ENCODE data around the gene DCBLD2.
"Not testable (repeated sequence)": the region's sequence is repeated elsewhere in the genome, so short reads cannot be mapped to it uniquely, and the experiment has no call there.

DCBLD2 gene

GRCh38 chr3:98890965-98891910 is 10.3 kb downstream of the DCBLD2 start:
- no peak for DNase-seq

GRCh38 chr3:98890181-98890835 is 11.2 kb downstream of the DCBLD2 start:
- no peak for DNase-seq

- DNase-seq: no peak
Measured at GRCh38 chr3:98887684-98888083, 13.8 kb downstream of the DCBLD2 start.

- DNase-seq: no peak
Measured at GRCh38 chr3:98886525-98886924, 15.0 kb downstream of the DCBLD2 start.

- no peak for DNase-seq
Measured at GRCh38 chr3:98885851-98886250, 15.6 kb downstream of the DCBLD2 start.

GRCh38 chr3:98884675-98885371 is 16.7 kb downstream of the DCBLD2 start:
- DNase-seq: no peak

- not testable (repeated sequence) for DNase-seq
Measured at GRCh38 chr3:98882614-98883333, 18.7 kb downstream of the DCBLD2 start.

GRCh38 chr3:98877132-98877531 is 24.4 kb downstream of the DCBLD2 start:
- DNase-seq: no peak

GRCh38 chr3:98875535-98875934 is 26.0 kb downstream of the DCBLD2 start:
- no peak for DNase-seq

GRCh38 chr3:98874602-98875249 is 26.8 kb downstream of the DCBLD2 start:
- DNase-seq: no peak

- no peak for DNase-seq
Measured at GRCh38 chr3:98869391-98869790, 32.1 kb downstream of the DCBLD2 start.

GRCh38 chr3:98857971-98858370 is 43.5 kb downstream of the DCBLD2 start:
- DNase-seq: not testable (repeated sequence)

- DNase-seq: not testable (repeated sequence)
Measured at GRCh38 chr3:98857258-98857657, 44.2 kb downstream of the DCBLD2 start.

GRCh38 chr3:98856724-98857123 is 44.8 kb downstream of the DCBLD2 start:
- no peak for DNase-seq

GRCh38 chr3:98855806-98856400 is 45.6 kb downstream of the DCBLD2 start:
- no peak for DNase-seq

- no peak for DNase-seq
Measured at GRCh38 chr3:98848108-98848507, 53.4 kb downstream of the DCBLD2 start.

- DNase-seq: no peak
Measured at GRCh38 chr3:98846101-98846500, 55.4 kb downstream of the DCBLD2 start.

- DNase-seq: no peak
Measured at GRCh38 chr3:98843266-98843959, 58.1 kb downstream of the DCBLD2 start.

GRCh38 chr3:98839846-98840245 is 61.6 kb downstream of the DCBLD2 start:
- DNase-seq: no peak

GRCh38 chr3:98831060-98831459 is 70.4 kb downstream of the DCBLD2 start:
- not testable (repeated sequence) for DNase-seq

- no peak for DNase-seq
Measured at GRCh38 chr3:98829246-98829832, 72.2 kb downstream of the DCBLD2 start.
